ENCODE data around the gene HNRNPLL. TPM values are rescaled to one million over a fixed set of nuclear protein-coding genes. Genes with fewer than 3 reads are reported as not detected.
"Not testable (repeated sequence)": the region's sequence is repeated elsewhere in the genome, so short reads cannot be mapped to it uniquely, and the experiment has no call there.

HNRNPLL gene
- total RNA-seq, 1 donor from 2014 or later = 29.6 TPM

DNA sequence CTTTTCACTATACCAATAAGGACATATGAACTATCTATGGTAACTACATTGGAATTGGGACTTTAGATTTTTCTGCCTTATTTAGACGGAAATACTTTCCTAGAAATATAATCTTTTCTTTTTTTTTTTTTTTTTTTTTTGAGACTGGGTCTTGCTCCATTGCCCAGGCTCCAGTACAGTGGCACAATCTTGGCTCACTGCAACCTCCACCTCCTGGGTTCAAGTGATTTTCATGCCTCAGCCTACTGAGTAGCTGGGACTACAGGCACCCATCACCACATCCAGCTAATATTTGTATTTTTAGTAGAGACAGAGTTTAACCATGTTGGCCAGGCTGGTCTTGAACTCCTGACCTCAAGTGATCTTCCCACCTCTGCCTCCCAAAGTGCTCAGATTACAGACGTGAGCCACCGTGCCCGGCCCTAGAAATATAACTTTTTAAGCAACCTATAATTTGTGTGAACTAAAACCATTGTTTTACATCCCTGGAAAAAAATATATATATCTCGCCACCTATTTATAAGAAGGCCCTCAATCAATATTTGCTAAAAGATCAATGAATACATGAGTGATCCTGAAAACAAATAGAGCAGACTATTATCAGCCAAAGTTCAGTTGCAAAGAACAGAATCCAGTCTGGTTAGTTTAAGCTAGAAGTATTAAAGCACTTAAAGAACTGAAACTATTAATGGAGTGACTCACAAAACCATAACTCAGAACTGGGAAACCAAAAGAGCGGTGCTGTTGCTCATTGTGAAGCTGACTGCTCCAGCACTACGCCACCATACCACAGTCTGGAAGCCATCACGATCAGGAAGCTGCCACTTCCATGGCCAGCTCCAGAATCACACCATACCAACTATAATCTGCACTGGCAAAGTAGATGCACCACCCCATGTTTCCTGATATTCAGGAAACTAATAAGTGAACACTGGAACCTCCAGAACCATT lies 8.4 kb upstream of the HNRNPLL start:
- TF ChIP-seq CTCF (conservative IDR thresholded peaks at IDR 0.05; ENCODE audit: low read depth, low read length) = no peak
- H3K4me3 ChIP-seq (ENCODE audit: low read depth, low read length) = no peak overlapping the region
- DNase-seq (ENCODE audit: low read depth) = no peak

DNA sequence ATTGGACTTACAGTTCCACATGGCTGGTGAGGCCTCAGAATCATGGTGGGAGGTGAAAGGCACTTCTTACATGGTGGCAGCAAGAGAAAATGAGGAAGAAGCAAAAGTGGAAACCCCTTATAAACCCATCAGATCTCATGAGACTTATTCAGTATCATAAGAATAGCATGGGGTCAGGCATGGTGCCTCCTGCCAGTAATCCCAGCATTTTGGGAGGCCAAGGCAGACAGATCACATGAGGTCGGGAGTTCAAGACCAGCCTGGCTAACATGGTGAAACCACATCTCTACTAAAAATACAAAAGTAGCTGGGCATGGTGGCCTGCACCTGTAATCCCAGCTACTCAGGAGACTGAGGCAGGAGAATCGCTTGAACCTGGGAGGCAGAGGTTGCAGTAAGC lies 6.5 kb upstream of the HNRNPLL start:
- not testable (repeated sequence) for DNase-seq (ENCODE audit: low read depth); H3K4me3 ChIP-seq (ENCODE audit: low read depth, low read length)

- TF ChIP-seq CTCF (conservative IDR thresholded peaks at IDR 0.05; ENCODE audit: low read depth, low read length) = no peak
- no peak for DNase-seq (ENCODE audit: low read depth)
- H3K4me3 ChIP-seq (ENCODE audit: low read depth, low read length) = no peak overlapping the region
Measured at GRCh38 chr2:38608755-38609154, 6.0 kb upstream of the HNRNPLL start.

DNA sequence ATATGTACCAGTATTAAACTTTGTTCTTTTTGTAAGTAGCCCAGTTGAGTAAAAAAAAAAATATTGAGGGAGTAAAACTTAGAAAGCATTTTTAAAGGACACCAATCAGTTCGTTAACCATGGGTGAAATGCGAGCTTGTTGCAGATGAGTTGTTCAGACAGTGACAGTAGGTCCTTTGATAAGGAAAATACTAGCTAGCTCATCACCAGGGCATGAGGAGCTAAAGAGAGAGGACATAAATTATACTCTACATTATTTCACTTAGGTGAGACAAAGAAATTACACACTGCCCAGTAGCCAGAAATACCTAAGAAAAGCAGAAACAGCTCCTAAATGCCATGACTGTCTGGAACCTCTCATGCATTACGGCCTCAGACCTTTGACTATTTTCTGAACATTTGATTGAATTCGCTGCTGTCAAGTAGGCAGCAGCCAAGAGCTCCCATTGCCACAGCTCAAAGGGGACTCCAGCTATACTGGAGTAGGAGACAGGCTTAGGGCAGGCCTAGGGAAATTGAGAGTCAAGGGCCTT lies 2.6 kb upstream of the HNRNPLL start:
- H3K4me3 ChIP-seq (ENCODE audit: low read depth, low read length) = no peak overlapping the region
- no peak for TF ChIP-seq CTCF (conservative IDR thresholded peaks at IDR 0.05; ENCODE audit: low read depth, low read length)
- no peak for DNase-seq (ENCODE audit: low read depth)

DNA sequence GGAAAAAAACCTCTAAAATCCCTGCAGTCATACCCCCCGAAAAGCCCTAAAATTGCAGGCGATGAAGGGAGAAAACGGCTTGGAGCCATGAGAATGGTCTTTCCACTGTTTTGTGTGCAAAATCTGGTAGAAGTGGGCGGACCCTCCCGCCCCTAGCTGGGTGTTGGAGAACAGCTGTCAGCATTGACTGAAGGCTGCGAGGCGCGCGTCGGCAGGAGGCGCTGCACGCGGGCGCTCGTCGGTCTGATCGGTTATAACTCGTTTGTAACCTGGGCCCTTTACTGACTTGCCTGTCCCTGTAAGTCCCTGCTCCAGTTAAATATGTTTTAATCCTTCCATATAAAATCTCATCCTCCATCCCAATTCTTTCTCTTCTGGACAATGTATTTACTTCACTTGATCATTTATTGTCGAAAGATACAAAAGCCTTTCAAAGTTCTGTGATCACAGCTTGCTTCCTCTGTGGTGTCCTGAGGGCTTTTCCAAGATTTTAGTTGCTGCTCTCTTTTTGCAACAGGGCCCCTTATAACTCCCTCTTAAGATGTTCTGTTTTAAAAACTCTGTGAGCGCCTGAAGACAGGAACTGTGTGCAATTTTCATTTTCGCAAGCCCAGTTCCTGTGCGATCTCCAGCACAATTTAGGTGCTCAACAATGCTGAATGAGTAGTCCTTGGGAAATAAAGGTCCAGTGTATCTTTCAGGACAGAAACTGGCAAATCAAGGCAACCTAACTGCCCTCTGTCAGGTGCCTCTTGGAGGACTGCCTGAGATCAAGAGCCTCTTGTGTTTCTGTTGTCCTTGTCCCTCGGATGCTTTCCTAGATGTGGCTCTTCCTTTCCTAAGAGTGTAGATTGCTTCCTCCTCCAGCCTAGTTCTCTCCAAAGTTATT lies 918 bp upstream of the HNRNPLL start:
- H3K4me3 ChIP-seq (ENCODE audit: low read depth, low read length) = peak overlapping the region; percentile 89
- no peak for DNase-seq (ENCODE audit: low read depth)
- TF ChIP-seq CTCF (conservative IDR thresholded peaks at IDR 0.05; ENCODE audit: low read depth, low read length) = peak; percentile 88

GRCh38 chr2:38602136-38602731 lies 494 bp downstream of the HNRNPLL start:
- TF ChIP-seq CTCF (conservative IDR thresholded peaks at IDR 0.05; ENCODE audit: low read depth, low read length) = no peak
- H3K4me3 ChIP-seq (ENCODE audit: low read depth, low read length) = peak overlapping the region; percentile 89
- DNase-seq (ENCODE audit: low read depth) = no peak

All from epithelial cell of proximal tubule (primary cell).